ENCODE measurements around the gene MYT1. TPM values are rescaled to one million over a fixed set of nuclear protein-coding genes. Genes with fewer than 3 reads are reported as not detected.

The MYT1 gene
- total and polyA plus RNA-seq, 2 of the 13 experiments (the other 11 are each of a cell fraction or from before 2014, with no cell fraction given): 0.58 to 2.5 TPM

DNA sequence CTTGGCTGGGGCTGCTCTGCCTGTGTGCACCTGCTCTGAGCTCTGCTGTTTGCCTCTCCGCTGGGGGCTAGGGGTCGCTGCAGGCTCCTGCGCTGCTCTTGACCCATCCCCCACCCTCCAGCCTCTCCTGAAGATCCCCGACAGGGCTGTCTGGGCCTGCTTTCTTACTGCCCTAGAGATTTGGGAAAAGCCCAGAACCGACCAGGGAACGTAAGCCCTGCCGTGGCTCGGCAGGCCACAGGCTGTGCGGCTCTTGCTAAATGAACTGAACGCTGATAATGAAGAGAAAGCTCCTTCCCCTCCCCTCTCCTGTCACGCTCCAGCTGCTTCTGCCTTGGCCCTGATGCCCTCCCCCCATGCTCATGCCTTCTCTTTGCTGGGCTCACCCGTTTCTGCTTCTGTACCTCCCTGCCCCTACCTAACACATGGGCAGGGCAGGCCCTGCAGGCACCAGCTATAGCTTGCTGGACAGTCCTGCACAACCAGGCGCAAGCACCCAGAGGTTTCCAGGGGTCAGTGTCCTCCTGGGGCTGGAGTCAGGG, 59.3 kb downstream of the MYT1 start (continued):
- TF ChIP-seq KLF16 (CRISPR knock-in tag; IDR thresholded peaks at IDR 0.05) (peak in 1 of 2 experiments; percentile 83; a peak in 2 of 4 replicates), EED (CRISPR knock-in tag; IDR thresholded peaks at IDR 0.05) (peak; percentile 66; the same call in 1 of the 2 replicates), POLR2A (IDR thresholded peaks at IDR 0.05; ENCODE audit: insufficient read depth in 1 of 2, low read depth in 2 of 2, low read length in 2 of 2) (no peak), HOXA3 (CRISPR knock-in tag; IDR thresholded peaks at IDR 0.05) (peak; percentile 70), CEBPG (CRISPR knock-in tag; IDR thresholded peaks at IDR 0.05) (0 out of 2 replicates have a peak, but pooled peaks have one; percentile 11), GATA4 (IDR thresholded peaks at IDR 0.05; ENCODE audit: borderline replicate concordance, low read depth) (no peak), ZNF550 (CRISPR knock-in tag; IDR thresholded peaks at IDR 0.05; ENCODE audit: borderline replicate concordance) (no peak), SALL1 (CRISPR knock-in tag; IDR thresholded peaks at IDR 0.05) (peak; percentile 82), ZNF431 (CRISPR knock-in tag; IDR thresholded peaks at IDR 0.05; ENCODE audit: borderline replicate concordance, low read depth) (no peak), JDP2 (CRISPR knock-in tag; IDR thresholded peaks at IDR 0.05; ENCODE audit: borderline replicate concordance) (no peak), ZNF780A (CRISPR knock-in tag; IDR thresholded peaks at IDR 0.05) (no peak), NONO (IDR thresholded peaks at IDR 0.05) (no peak), NONO (CRISPR knock-in tag; conservative IDR thresholded peaks at IDR 0.05) (no peak), SMARCC2 (IDR thresholded peaks at IDR 0.05) (no peak), ARNTL (CRISPR knock-in tag; IDR thresholded peaks at IDR 0.05) (peak; percentile 69; the same call in 1 of the 2 replicates), ZNF746 (CRISPR knock-in tag; IDR thresholded peaks at IDR 0.05) (0 out of 2 replicates have a peak, but pooled peaks have one; percentile 36), ZNF333 (CRISPR knock-in tag; IDR thresholded peaks at IDR 0.05; ENCODE audit: borderline replicate concordance) (no peak), ZNF367 (CRISPR knock-in tag; IDR thresholded peaks at IDR 0.05; ENCODE audit: borderline replicate concordance) (no peak), MAFF (IDR thresholded peaks at IDR 0.05; ENCODE audit: low read depth, low read length) (no peak), ZNF354B (CRISPR knock-in tag; IDR thresholded peaks at IDR 0.05) (no peak), SNAPC2 (CRISPR knock-in tag; IDR thresholded peaks at IDR 0.05) (no peak), IRF1 (CRISPR knock-in tag; IDR thresholded peaks at IDR 0.05; ENCODE audit: low read depth) (no peak), MTA3 (CRISPR knock-in tag; IDR thresholded peaks at IDR 0.05) (no peak), KDM4B (CRISPR knock-in tag; IDR thresholded peaks at IDR 0.05) (peak; percentile 84; the same call in 1 of the 2 replicates), EEA1 (CRISPR knock-in tag; IDR thresholded peaks at IDR 0.05; ENCODE audit: borderline replicate concordance) (0 out of 2 replicates have a peak, but pooled peaks have one; percentile 17), ZSCAN29 (CRISPR knock-in tag; conservative IDR thresholded peaks at IDR 0.05) (no peak), SP2 (CRISPR knock-in tag; IDR thresholded peaks at IDR 0.05) (no peak), ZNF136 (CRISPR knock-in tag; IDR thresholded peaks at IDR 0.05; ENCODE audit: low read depth) (0 out of 2 replicates have a peak, but pooled peaks have one; percentile 48), ATRX (CRISPR knock-in tag; IDR thresholded peaks at IDR 0.05; ENCODE audit: borderline replicate concordance) (no peak)
- TF ChIP-seq, protein P1, sequence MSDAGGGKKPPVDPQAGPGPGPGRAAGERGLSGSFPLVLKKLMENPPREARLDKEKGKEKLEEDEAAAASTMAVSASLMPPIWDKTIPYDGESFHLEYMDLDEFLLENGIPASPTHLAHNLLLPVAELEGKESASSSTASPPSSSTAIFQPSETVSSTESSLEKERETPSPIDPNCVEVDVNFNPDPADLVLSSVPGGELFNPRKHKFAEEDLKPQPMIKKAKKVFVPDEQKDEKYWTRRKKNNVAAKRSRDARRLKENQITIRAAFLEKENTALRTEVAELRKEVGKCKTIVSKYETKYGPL (CRISPR knock-in tag; IDR thresholded peaks at IDR 0.05): no peak
- TF ChIP-seq, protein P2, sequence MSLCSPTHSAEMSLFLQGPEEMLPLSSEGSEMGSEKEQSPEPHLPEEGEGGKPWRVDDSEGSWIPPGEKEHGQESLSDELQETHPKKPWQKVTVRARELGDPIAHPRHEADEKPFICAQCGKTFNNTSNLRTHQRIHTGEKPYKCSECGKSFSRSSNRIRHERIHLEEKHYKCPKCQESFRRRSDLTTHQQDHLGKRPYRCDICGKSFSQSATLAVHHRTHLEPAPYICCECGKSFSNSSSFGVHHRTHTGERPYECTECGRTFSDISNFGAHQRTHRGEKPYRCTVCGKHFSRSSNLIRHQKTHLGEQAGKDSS (CRISPR knock-in tag; IDR thresholded peaks at IDR 0.05; ENCODE audit: borderline replicate concordance, low read depth): peak; percentile 54; the same call in 1 of the 2 replicates
- TF ChIP-seq, protein P3, sequence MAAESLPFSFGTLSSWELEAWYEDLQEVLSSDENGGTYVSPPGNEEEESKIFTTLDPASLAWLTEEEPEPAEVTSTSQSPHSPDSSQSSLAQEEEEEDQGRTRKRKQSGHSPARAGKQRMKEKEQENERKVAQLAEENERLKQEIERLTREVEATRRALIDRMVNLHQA (CRISPR knock-in tag; IDR thresholded peaks at IDR 0.05): no peak

Measured in HepG2 (cell line).